ENCODE measurements around the gene MTOR. TPM values are rescaled to one million over a fixed set of nuclear protein-coding genes. Genes with fewer than 3 reads are reported as not detected.

The MTOR gene
- total RNA-seq, 3 donors from 2014 or later = 37.9 to 50.5 (median 42.5) TPM

GRCh38 chr1:11147197-11147770 is 115.1 kb downstream of the MTOR start:
- Histone ChIP-seq H3K9me3 (no peaks in the 10 kb centered on the region), H3K4me1 (ENCODE audit: low read depth) (no peaks in the 10 kb centered on the region), H3K36me3 (ENCODE audit: low read depth) (no peaks in the 10 kb centered on the region), H3K4me3 (no peak overlapping the region)
- TF ChIP-seq CTCF (IDR thresholded peaks at IDR 0.05) = no peak
- DNase-seq (no peak), ATAC-seq (no peak)
- intact Hi-C loops (cut with DNase I, micrococcal nuclease) = no loop called here

- Histone ChIP-seq H3K36me3 (ENCODE audit: low read depth) (no peaks in the 10 kb centered on the region), H3K4me3 (no peak overlapping the region), H3K4me1 (ENCODE audit: low read depth) (no peaks in the 10 kb centered on the region), H3K9me3 (no peaks in the 10 kb centered on the region)
- intact Hi-C loops (cut with DNase I, micrococcal nuclease) = no loop called here
- ATAC-seq (no peak), DNase-seq (no peak)
- TF ChIP-seq CTCF (IDR thresholded peaks at IDR 0.05) = no peak
Observed at GRCh38 chr1:11145741-11146140, 116.6 kb downstream of the MTOR start.

- Histone ChIP-seq H3K4me1 (ENCODE audit: low read depth) (no peaks in the 10 kb centered on the region), H3K9me3 (no peaks in the 10 kb centered on the region), H3K36me3 (ENCODE audit: low read depth) (no peaks in the 10 kb centered on the region), H3K4me3 (no peak overlapping the region)
- DNase-seq = no peak
- intact Hi-C loops (cut with DNase I, micrococcal nuclease) = no loop called here
- TF ChIP-seq CTCF (IDR thresholded peaks at IDR 0.05) = no peak
- ATAC-seq = no peak
Observed at GRCh38 chr1:11144570-11145256, 117.6 kb downstream of the MTOR start.

GRCh38 chr1:11143907-11144306 is 118.4 kb downstream of the MTOR start:
- H3K9me3 ChIP-seq = no peaks in the 10 kb centered on the region
- H3K36me3 ChIP-seq (ENCODE audit: low read depth) = peaks cover 5% of the 10 kb centered on the region
- DNase-seq (no peak), ATAC-seq (no peak)
- no peak for TF ChIP-seq CTCF (IDR thresholded peaks at IDR 0.05)
- intact Hi-C loops (cut with DNase I, micrococcal nuclease) = no loop called here
- no peaks in the 10 kb centered on the region for H3K4me1 ChIP-seq (ENCODE audit: low read depth)
- no peak overlapping the region for H3K4me3 ChIP-seq

- intact Hi-C loops (cut with DNase I, micrococcal nuclease) = no loop called here
- H3K4me1 ChIP-seq (ENCODE audit: low read depth) = no peaks in the 10 kb centered on the region
- no peaks in the 10 kb centered on the region for H3K9me3 ChIP-seq
- DNase-seq (no peak), ATAC-seq (no peak)
- no peak overlapping the region for H3K4me3 ChIP-seq
- TF ChIP-seq CTCF (IDR thresholded peaks at IDR 0.05) = no peak
- H3K36me3 ChIP-seq (ENCODE audit: low read depth) = peaks cover 5% of the 10 kb centered on the region
Observed at GRCh38 chr1:11143401-11143800, 119.0 kb downstream of the MTOR start.

Data from mucosa of descending colon (tissue), 3 donors.